WERI-Rb-1 (cell line): ENCODE measurements around the gene CTAG1A.
"Not testable (repeated sequence)": the region's sequence is repeated elsewhere in the genome, so short reads cannot be mapped to it uniquely, and the experiment has no call there.

Experiments
- DNase-seq: peaks from one replicate; pipeline ENCODE4 v3.0.0-alpha.2; 2020
- H3K27ac ChIP-seq: fragments of 250-450 bp; sonication (Bioruptor Pico); 2 replicates; pipeline ENCODE4 v1.5.1; 2020; ENCODE audit warnings: mild to moderate bottlenecking, moderate library complexity
- H3K27me3 ChIP-seq: fragments of 250-450 bp; sonication (Bioruptor Pico); 2 replicates; pipeline ENCODE4 v1.5.1; 2021; ENCODE audit warnings: mild to moderate bottlenecking, low read depth, moderate library complexity; ENCODE audit not compliant: insufficient read depth, severe bottlenecking
- H3K36me3 ChIP-seq: fragments of 250-450 bp; sonication (Bioruptor Pico); 2 replicates; pipeline ENCODE4 v1.5.1; 2020; ENCODE audit warnings: mild to moderate bottlenecking, moderate library complexity
- H3K4me3 ChIP-seq: 2 replicates; pipeline ENCODE4 v1.5.1; 2011; ENCODE audit warnings: low read depth, mild to moderate bottlenecking, control low read depth, low read length
- H3K9me3 ChIP-seq: fragments of 250-450 bp; sonication (Bioruptor Pico); 2 replicates; pipeline ENCODE4 v1.5.1; 2021; ENCODE audit warnings: mild to moderate bottlenecking, moderate library complexity; ENCODE audit not compliant: severe bottlenecking
- CTCF ChIP-seq: IDR thresholded peaks from 2 replicates; pipeline ENCODE4 v1.5.1; 2011; ENCODE audit warnings: low read depth, mild to moderate bottlenecking, control low read depth, inconsistent platforms, low read length

The CTAG1A gene

GRCh38 chrX:154584585-154585183 lies at the start of gene CTAG1A:
TSS of gene CTAG1A (plus strand) at chrX:154585133. CDS start at chrX:154585207, 74 bp downstream.
- not testable (repeated sequence) for H3K9me3 ChIP-seq, DNase-seq, H3K27ac ChIP-seq, H3K27me3 ChIP-seq, H3K36me3 ChIP-seq, H3K4me3 ChIP-seq

GRCh38 chrX:154535892-154536291 lies 49.0 kb upstream of the CTAG1A start:
- H3K9me3 ChIP-seq: no peaks in the 10 kb centered on the region
- no peak overlapping the region for H3K4me3 ChIP-seq
- peaks cover 9% of the 10 kb centered on the region for H3K27me3 ChIP-seq
- DNase-seq: no peak
- peak overlapping the region; percentile 49 for H3K27ac ChIP-seq
- no peak for TF ChIP-seq CTCF
- H3K36me3 ChIP-seq: peaks cover 84% of the 10 kb centered on the region

GRCh38 chrX:154539077-154539476 lies 45.9 kb upstream of the CTAG1A start:
- Histone ChIP-seq H3K27ac (peak overlapping the region; percentile 92), H3K27me3 (peaks cover 10% of the 10 kb centered on the region), H3K36me3 (peaks cover 81% of the 10 kb centered on the region), H3K9me3 (no peaks in the 10 kb centered on the region), H3K4me3 (no peak overlapping the region)
- DNase-seq: no peak
- TF ChIP-seq CTCF: no peak

DNA sequence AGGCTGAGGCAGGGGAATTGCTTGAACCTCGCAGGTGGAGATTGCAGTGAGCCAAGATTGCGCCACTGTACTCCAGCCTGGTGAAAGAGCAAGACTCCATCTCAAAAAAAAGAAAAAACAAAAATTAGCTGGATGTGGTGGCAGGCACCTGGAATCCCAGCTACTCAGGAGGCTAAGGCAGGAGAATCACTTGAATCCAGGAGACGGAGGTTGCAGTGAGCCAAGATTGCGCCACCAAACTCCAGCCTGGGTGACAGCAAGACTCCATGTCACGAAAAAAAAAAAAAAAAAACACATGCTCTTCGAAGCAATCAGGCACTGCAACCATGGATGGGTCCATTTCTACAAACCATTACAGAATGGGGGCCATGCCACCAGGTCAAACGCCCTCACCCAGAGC lies 44.6 kb upstream of the CTAG1A start:
- not testable (repeated sequence) for H3K27me3 ChIP-seq, H3K4me3 ChIP-seq, H3K9me3 ChIP-seq, DNase-seq
- Histone ChIP-seq H3K36me3 (peaks cover 82% of the 10 kb centered on the region), H3K27ac (peak overlapping the region; percentile 92)

- H3K27ac ChIP-seq: peak overlapping the region; percentile 92
- no peaks in the 10 kb centered on the region for H3K9me3 ChIP-seq
- peaks cover 6% of the 10 kb centered on the region for H3K27me3 ChIP-seq
- DNase-seq: peak; percentile 98
- H3K36me3 ChIP-seq: peaks cover 82% of the 10 kb centered on the region
- H3K4me3 ChIP-seq: 0 out of 2 replicates have a peak overlapping the region, but pooled peaks have one; percentile 3
- TF ChIP-seq CTCF: no peak
These were observed 43.9 kb upstream of the CTAG1A start for GRCh38 chrX:154540897-154541535.

DNA sequence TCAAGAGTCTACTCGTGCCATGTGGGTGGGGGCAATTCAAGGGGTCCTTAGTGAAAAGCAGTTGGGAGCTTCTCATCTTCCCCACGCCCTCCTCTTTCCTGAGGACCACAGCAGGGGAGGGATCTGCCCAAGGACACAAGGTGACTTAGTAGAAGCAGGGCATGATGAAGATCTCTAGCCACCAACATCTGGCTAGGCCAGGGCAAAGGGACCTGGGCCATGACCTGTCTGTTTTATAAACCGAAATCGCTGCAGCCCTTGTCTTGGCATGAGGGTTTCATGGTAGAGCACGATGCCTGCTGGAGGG lies 43.4 kb upstream of the CTAG1A start:
- H3K4me3 ChIP-seq: no peak overlapping the region
- peak overlapping the region; percentile 84 for H3K27ac ChIP-seq
- H3K27me3 ChIP-seq: peaks cover 5% of the 10 kb centered on the region
- no peaks in the 10 kb centered on the region for H3K9me3 ChIP-seq
- TF ChIP-seq CTCF: no peak
- no peak for DNase-seq
- peaks cover 77% of the 10 kb centered on the region for H3K36me3 ChIP-seq
